HG03521 (cell line): ENCODE data around the gene CDK5RAP2.

ENCODE experiments used
- ATAC-seq: cut with Tn5 transposase; IDR thresholded peaks from one replicate; pipeline ENCODE4 v1.9.1; 2021; ENCODE audit warnings: mild to moderate bottlenecking, moderate library complexity; ENCODE audit not compliant: unreplicated experiment

Gene CDK5RAP2

GRCh38 chr9:120410925-120411501 lies 169.0 kb downstream of the CDK5RAP2 start:
- no peak for ATAC-seq

GRCh38 chr9:120408680-120409258 lies 171.2 kb downstream of the CDK5RAP2 start:
- no peak for ATAC-seq

GRCh38 chr9:120405860-120406259 lies 174.1 kb downstream of the CDK5RAP2 start:
- ATAC-seq: no peak

GRCh38 chr9:120405134-120405533 lies 174.8 kb downstream of the CDK5RAP2 start:
- no peak for ATAC-seq

GRCh38 chr9:120403543-120403856 lies 176.5 kb downstream of the CDK5RAP2 start:
- no peak for ATAC-seq

- no peak for ATAC-seq
Measured at GRCh38 chr9:120402741-120403542, 177.0 kb downstream of the CDK5RAP2 start.

- no peak for ATAC-seq
Measured at GRCh38 chr9:120399940-120400339, 180.0 kb downstream of the CDK5RAP2 start.

- ATAC-seq: no peak
Measured at GRCh38 chr9:120398286-120398685, 181.7 kb downstream of the CDK5RAP2 start.

GRCh38 chr9:120397453-120397852 lies 182.5 kb downstream of the CDK5RAP2 start:
- no peak for ATAC-seq

- ATAC-seq: no peak
Measured at GRCh38 chr9:120396931-120397330, 183.0 kb downstream of the CDK5RAP2 start.

- ATAC-seq: no peak
Measured at GRCh38 chr9:120396418-120396817, 183.5 kb downstream of the CDK5RAP2 start.

GRCh38 chr9:120395376-120395775 lies 184.6 kb downstream of the CDK5RAP2 start:
- ATAC-seq: no peak

- ATAC-seq: no peak
Measured at GRCh38 chr9:120394058-120394669, 185.8 kb downstream of the CDK5RAP2 start.

- no peak for ATAC-seq
Measured at GRCh38 chr9:120393386-120394057, 186.4 kb downstream of the CDK5RAP2 start.

- ATAC-seq: no peak
Measured at GRCh38 chr9:120392711-120393110, 187.3 kb downstream of the CDK5RAP2 start.

- ATAC-seq: no peak
Measured at GRCh38 chr9:120392245-120392644, 187.7 kb downstream of the CDK5RAP2 start.

- no peak for ATAC-seq
Measured at GRCh38 chr9:120391691-120392090, 188.3 kb downstream of the CDK5RAP2 start.

GRCh38 chr9:120390637-120391190 lies 189.3 kb downstream of the CDK5RAP2 start:
- no peak for ATAC-seq

- no peak for ATAC-seq
Measured at GRCh38 chr9:120389867-120390266, 190.1 kb downstream of the CDK5RAP2 start.

GRCh38 chr9:120389300-120389699 lies 190.7 kb downstream of the CDK5RAP2 start:
- no peak for ATAC-seq
